Epithelial cell of esophagus (primary cell): ENCODE data around the gene GNPAT.

Experiments used
- DNase-seq: peaks from one replicate; pipeline ENCODE4 v3.0.0; 2010; ENCODE audit warnings: low read depth
- H3K4me3 ChIP-seq: 2 replicates; pipeline ENCODE4 v1.5.1; 2011; ENCODE audit warnings: mild to moderate bottlenecking, low read length, control low read depth
- TF ChIP-seq, protein P1 (sequence below): IDR thresholded peaks from 2 replicates; pipeline ENCODE4 v1.5.1; 2011; ENCODE audit warnings: low read depth, mild to moderate bottlenecking, low read length, control low read depth, inconsistent platforms; ENCODE audit not compliant: insufficient read depth; ENCODE audit errors: missing control alignments

Gene GNPAT

GRCh38 chr1:231234506-231234905 lies 6.5 kb upstream of the GNPAT start:
- no peak for DNase-seq
- H3K4me3 ChIP-seq: no peak overlapping the region
- TF ChIP-seq, protein P1, sequence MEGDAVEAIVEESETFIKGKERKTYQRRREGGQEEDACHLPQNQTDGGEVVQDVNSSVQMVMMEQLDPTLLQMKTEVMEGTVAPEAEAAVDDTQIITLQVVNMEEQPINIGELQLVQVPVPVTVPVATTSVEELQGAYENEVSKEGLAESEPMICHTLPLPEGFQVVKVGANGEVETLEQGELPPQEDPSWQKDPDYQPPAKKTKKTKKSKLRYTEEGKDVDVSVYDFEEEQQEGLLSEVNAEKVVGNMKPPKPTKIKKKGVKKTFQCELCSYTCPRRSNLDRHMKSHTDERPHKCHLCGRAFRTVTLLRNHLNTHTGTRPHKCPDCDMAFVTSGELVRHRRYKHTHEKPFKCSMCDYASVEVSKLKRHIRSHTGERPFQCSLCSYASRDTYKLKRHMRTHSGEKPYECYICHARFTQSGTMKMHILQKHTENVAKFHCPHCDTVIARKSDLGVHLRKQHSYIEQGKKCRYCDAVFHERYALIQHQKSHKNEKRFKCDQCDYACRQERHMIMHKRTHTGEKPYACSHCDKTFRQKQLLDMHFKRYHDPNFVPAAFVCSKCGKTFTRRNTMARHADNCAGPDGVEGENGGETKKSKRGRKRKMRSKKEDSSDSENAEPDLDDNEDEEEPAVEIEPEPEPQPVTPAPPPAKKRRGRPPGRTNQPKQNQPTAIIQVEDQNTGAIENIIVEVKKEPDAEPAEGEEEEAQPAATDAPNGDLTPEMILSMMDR: no peak

- no peak overlapping the region for H3K4me3 ChIP-seq
- TF ChIP-seq, protein P1: no peak
- no peak for DNase-seq
Observed at GRCh38 chr1:231235526-231236207, 5.3 kb upstream of the GNPAT start.

DNA sequence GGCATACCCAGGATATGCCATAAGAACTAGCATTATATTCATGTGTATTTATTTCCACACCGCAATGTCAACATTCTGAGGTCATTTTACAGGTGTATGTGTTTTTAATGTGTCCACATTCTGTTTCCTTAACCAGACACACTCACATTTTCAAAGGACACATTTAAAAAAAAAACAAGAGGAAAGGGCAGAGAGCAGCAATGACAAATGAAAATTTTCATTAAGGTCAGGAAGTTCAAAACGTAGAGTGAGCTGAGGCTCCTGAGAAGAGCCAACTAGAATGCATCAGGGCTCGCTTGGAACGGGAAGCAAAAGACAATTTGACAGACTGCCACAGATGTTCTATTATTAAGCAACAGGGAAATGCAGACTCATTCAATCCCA lies 4.8 kb upstream of the GNPAT start:
- no peak for DNase-seq
- H3K4me3 ChIP-seq: no peak overlapping the region
- TF ChIP-seq, protein P1: no peak

- no peak overlapping the region for H3K4me3 ChIP-seq
- TF ChIP-seq, protein P1: no peak
- DNase-seq: no peak
Observed at GRCh38 chr1:231236938-231237337, 4.1 kb upstream of the GNPAT start.

- TF ChIP-seq, protein P1: no peak
- no peak for DNase-seq
- H3K4me3 ChIP-seq: no peak overlapping the region
Observed at GRCh38 chr1:231238298-231238697, 2.7 kb upstream of the GNPAT start.

DNA sequence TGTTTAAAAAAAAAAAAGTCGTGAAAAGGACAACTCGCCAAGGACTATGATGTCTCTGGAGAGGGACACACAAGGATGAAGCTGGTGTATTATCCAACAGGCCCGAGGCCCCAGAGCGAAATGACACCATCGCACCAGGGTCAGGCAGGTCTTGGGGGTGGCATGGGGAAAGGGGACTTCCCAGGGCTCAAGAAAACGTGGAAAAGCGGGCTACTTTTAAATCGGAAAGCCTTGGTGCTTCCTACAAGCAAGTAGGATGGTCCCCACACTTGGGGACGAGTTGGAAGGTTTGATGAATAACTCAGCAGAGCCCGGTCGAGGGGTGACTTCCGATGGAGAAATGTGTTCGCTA lies 505 bp upstream of the GNPAT start:
- peak; percentile 16 for DNase-seq
- TF ChIP-seq, protein P1: no peak
- peak overlapping the region; percentile 99 for H3K4me3 ChIP-seq

DNA sequence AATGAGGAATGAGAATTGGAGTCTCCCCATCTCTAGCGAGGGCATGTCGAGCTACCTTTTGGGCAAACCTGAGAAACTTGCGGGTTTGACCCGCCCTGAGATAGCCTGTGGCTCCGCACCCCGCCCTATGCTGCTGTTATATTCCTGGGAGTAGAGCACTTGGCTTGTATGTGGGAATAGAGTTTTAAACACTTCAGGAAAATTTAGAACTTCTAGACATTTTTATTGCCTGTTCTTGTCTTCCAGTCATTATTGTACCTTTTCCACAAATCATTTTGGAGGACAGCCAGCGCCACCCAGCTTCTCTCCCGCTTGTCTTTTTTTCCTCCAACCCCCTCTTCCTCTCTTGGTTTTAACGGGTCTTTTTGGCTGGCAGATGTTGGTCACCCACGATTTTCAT lies 738 bp downstream of the GNPAT start:
- peak; percentile 33 for DNase-seq
- TF ChIP-seq, protein P1: no peak
- H3K4me3 ChIP-seq: peak overlapping the region; percentile 99
